AG04449 (cell line): ENCODE measurements around the gene ANK2.

Experiments
- CTCF ChIA-PET: fragments of 350-600 bp; formaldehyde crosslinking; extraction: SDS; loops from one replicate; lab custom pipeline; 2021; ENCODE audit warnings: antibody characterized with exemption; lab: Yijun Ruan, JAX
- POLR2A ChIA-PET: fragments of 400-600, 350-600 bp; formaldehyde crosslinking; extraction: SDS; loops from one replicate; lab custom pipeline; 2020; ENCODE audit warnings: antibody characterized with exemption, inconsistent platforms; lab: Yijun Ruan, JAX
- DNase-seq: peaks from one replicate; pipeline ENCODE4 v3.0.0-alpha.2; 2010; ENCODE audit warnings: low read depth, low spot score
- H3K4me3 ChIP-seq: 2 replicates; pipeline ENCODE4 v1.5.1; 2011; ENCODE audit warnings: low read depth, mild to moderate bottlenecking, control low read depth, low read length
- CTCF ChIP-seq: IDR thresholded peaks from one replicate; pipeline ENCODE4 v1.5.1; 2011; ENCODE audit warnings: mild to moderate bottlenecking, moderate library complexity, low read length, control low read depth, inconsistent platforms; ENCODE audit not compliant: insufficient read depth; ENCODE audit errors: missing control alignments

Gene ANK2

DNA sequence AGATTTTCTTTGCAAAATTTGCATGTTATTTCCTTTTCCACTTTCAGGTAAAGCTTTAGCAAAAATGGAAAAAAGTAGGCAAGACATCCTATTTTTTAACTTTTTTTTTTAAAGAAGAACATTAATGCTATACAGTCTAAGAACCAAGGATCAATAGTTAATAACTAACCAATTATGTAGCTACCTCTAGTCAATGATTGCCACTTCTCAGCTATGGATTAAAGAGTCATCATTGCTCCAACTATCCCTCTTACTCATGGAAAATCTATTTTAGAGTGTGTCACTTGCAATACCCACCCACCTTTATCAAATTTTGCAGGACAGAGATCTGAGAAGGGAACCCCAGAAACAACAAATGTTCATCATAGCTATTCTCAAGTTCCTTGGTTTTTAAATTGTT lies 223.1 kb downstream of the ANK2 start:
- no peak for TF ChIP-seq CTCF
- POLR2A ChIA-PET, result no interaction called here
- CTCF ChIA-PET, result interaction anchor here (0.8 to 1.7 kb wide), 4 partner anchors 14 to 38 kb away, joined by 3 to 5 read pairs (median 4); no protein-coding TSS in a partner anchor
- no peak overlapping the region for H3K4me3 ChIP-seq
- no peak for DNase-seq

GRCh38 chr4:113273721-113274220 lies 224.3 kb downstream of the ANK2 start:
- POLR2A ChIA-PET, result no interaction called here

DNA sequence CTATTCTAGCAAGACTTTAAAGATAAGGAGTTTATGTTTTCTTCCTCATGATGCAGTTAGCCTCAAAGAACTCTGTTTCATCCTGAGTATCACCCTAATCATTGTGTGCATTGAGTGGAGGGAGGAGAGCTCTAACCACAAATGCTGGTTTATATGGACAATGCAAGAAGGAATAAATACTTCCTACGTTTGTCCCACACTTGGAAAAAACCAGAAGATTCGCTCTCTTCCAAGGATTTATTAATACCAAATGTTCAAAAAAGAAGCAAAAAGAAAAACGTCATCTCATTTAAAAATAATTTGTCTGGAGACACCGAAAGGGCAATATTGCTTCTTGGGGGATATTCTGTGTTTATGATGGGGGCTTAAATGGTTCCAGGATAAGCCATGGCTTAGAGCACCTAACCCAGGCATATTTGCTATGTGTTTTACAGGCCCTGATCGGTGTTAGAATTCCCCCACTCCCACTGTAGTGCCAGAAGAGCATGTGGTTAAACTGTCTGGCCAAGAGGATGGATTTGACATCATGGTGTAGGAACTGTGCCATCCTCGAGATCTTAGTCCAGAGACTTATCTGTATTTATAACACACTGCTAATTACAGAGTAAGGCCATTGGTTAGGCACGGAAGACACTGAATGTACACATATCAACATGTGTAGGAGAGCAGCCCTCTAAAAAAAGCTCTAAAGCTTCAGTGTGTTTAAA lies 227.2 kb downstream of the ANK2 start:
- ChIA-PET POLR2A (no interaction called here), CTCF (interaction anchor here (1.1 to 4.1 kb wide), 5 partner anchors 10 to 1101 kb away, joined by 3 to 50 read pairs (median 4); no protein-coding TSS in a partner anchor)
- no peak overlapping the region for H3K4me3 ChIP-seq
- TF ChIP-seq CTCF, result no peak
- DNase-seq, result no peak

More at GRCh38 chr4:113273721-113274220, 224.3 kb downstream of the ANK2 start:
- no peak for TF ChIP-seq CTCF
- CTCF ChIA-PET, result no interaction called here
- H3K4me3 ChIP-seq, result no peak overlapping the region
- no peak for DNase-seq

DNA sequence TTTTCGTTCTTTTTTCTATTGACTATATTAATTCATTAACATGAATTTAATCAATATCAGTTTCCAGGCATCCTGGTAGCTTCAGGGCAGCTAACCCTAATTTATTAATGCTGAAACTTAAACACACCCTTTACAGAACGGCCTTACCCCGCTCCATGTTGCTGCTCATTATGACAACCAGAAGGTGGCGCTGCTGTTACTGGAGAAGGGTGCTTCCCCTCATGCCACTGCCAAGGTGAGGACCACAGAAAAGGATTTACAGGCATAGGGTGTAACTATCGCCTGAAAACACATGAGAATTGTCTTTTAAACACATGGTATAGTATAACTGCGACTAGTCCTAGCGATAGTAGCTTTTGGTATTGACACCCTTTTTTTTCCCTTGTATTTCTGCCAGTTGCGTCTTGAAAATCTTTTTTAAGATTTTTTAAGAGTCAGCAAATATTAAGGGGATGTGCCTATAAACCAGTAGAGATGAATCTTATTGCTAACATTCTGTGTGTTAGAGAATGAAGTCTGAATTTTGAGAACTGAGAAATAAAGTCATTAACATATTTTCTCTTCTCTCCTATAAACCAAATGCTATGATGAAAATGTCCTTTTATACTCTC lies 229.0 kb downstream of the ANK2 start:
- ChIA-PET CTCF (interaction anchor here (0.7 to 4.1 kb wide), 32 partner anchors 9 to 1110 kb away, joined by 3 to 50 read pairs (median 3); no protein-coding TSS in a partner anchor), POLR2A (no interaction called here)
- no peak overlapping the region for H3K4me3 ChIP-seq
- DNase-seq, result no peak
- TF ChIP-seq CTCF, result peak; percentile 95

DNA sequence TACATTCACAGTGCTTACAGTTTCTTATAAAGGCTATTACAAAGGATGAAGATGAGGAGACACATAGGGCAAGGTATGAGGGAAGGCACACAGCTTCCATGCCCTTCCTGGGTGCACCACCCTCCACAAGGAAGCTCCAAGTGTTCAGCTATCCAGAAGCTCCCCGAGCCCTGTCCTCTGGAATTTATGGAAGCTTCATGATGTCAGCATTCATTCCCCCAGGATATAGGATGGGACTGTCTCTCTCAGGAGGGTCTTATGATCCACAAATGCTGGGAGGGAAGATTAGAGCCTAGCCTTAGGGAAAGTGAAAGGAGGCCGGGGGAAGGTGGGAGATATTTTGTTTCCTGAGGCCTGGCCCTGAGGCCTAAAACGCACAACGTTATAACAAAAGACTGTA lies 236.0 kb downstream of the ANK2 start:
- CTCF ChIA-PET, result interaction anchor here (1.5 to 5.3 kb wide), 2 partner anchors 9 to 1093 kb away, joined by 6 to 50 read pairs; no protein-coding TSS in a partner anchor
- no peak for DNase-seq
- POLR2A ChIA-PET, result no interaction called here
- H3K4me3 ChIP-seq, result no peak overlapping the region
- no peak for TF ChIP-seq CTCF

DNA sequence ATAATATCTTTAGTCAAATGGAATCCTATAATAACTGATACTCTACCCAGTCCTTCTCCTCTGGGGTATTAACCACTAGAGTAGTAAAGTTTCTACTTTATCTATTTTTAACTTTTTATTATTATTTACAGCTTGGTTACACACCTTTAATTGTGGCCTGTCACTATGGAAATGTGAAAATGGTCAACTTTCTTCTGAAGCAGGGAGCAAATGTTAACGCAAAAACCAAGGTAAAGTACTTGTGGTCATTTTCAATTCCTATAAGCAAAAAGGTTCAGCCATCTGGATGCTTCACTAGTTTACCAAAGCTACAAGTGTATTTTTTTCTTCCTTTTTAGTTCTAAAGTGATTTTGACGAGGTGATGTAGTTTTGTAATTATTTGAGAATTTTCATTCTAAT lies 238.8 kb downstream of the ANK2 start:
- ChIA-PET CTCF (interaction anchor here (5.3 kb wide), 1 partner anchor 11 kb away, joined by 50 read pairs; no protein-coding TSS in a partner anchor), POLR2A (no interaction called here)
- TF ChIP-seq CTCF, result no peak
- no peak for DNase-seq
- no peak overlapping the region for H3K4me3 ChIP-seq
